ENCODE measurements around the gene APBA1. TPM values are rescaled to one million over a fixed set of nuclear protein-coding genes. Genes with fewer than 3 reads are reported as not detected.

APBA1 gene
- polyA plus RNA-seq, 5 donors, result 8.2 to 15.3 (median 11.8) TPM

DNA sequence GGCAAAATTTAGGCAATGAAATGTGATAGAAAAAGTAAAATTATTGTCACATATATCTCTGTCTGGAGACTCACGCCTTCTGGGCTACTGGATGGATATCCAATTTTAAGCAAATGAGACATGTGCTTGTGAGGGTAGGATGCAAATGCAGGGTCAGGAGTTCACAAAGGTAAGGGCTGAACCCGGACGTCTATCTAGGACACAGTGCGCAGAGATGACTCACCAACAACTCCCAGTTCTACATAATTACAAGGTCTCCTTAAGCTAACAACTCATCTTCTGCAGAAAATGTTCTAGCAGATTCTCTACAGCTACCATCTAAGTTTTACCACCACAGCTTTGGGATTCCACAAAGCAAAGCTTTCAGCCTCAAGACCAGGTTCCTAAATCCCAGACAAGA lies 186.7 kb downstream of the APBA1 start:
- DNase-seq, result no peak

DNA sequence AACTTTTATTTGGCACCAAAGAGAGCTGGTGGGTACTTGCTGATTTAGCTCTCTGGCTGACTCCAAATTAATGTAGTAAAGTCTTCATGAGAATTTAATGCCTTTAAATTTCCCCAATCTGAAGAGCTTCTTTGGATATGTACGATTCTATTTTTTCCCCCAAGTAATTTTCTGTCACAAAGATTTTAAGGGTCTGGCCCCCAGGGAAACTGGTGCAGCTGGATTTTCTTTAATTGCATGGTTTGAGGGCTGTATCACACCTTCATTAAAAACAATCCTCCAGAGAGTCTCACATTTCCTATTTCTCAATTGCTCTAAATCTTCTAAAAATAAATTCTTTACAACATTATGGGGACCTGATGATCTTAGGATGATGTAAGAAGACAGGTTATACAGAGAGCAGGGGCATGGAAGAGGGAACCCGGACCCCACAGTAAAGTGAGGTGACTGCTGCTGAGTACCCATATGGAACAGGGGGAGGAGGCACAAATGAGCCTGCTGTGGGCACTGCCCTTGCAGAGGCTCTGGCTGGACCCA lies 188.2 kb downstream of the APBA1 start:
- DNase-seq, result no peak

DNA sequence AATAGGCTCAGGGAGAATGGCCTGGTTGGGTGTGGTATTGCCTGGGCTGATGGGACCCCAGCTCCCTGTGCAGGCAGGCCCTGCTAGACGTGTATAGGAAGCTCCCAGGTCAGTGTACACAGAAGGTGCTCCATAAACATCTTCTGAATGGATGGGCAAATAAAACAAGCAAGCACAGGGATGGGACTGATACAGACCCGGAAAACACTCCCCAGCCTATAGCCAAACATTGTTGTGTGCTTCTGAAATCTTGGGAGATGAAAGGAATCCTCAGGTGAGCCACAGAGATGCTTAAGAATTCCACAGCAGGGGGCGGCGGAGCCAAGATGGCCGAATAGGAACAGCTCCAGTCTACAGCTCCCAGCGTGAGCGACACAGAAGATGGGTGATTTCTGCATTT lies 195.4 kb downstream of the APBA1 start:
- no peak for DNase-seq

DNA sequence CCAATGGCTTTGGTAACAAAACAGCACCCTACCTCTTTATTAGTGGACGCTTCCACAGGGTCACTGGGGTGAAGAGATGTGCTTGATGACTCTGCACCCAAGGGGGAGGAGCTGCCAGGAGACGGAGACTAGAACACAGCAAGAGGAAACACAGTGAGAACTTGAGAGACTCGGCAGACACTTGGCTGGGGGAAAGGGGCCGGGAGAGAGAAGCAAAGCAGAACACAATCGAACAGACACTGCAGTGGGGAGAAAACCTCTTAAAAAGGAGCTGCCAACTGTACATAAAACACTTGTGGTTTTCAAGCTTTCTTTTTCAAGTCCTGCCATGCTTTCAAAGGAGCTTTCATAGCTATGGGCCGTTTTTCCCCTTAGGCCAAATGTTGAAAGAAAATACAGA lies 196.2 kb downstream of the APBA1 start:
- no peak for DNase-seq

DNA sequence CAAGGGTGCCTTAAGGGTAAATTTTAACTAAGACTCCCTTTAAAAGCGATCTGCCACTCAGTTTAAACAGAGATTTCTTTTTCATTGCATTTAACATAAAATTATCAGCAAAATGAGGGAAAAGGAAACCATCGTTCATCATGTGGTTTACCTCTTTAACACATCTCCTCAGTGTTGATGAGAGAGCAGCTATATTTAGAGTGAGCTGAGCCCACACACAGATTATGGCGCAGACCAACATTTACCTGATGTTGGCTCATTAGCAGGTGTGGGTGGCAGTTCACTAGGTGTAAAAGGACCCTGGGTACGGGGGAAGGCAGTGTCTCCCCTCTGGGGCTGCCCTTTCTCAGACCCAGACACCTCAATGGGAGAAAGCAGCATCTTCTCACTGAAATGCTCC lies 197.3 kb downstream of the APBA1 start:
- no peak for DNase-seq

- DNase-seq, result no peak
These were observed 200.0 kb downstream of the APBA1 start for GRCh38 chr9:69472101-69472620.

- no peak for DNase-seq
These were observed 200.7 kb downstream of the APBA1 start for GRCh38 chr9:69471433-69471832.

- no peak for DNase-seq
These were observed 201.8 kb downstream of the APBA1 start for GRCh38 chr9:69470186-69470977.

- DNase-seq, result no peak
These were observed 203.0 kb downstream of the APBA1 start for GRCh38 chr9:69469136-69469535.

DNA sequence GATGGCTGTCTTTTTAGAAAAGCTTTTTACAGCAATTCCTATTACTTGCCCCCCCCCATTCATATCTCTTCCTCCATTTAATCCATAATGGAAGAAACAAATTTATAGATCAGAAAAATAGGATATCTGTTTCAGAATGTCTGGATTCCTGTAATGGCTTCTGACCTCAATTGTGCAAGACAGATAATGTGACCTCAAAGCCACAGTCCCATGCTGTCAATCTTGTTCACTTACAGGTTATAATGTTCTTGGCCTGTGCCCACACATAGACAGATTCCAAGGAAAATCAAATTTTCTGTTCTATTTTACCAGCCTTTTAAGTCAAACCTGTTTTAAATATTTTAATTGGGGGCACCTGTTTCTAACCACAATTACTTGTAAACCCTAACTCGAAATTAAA lies 203.8 kb downstream of the APBA1 start:
- no peak for DNase-seq

DNA sequence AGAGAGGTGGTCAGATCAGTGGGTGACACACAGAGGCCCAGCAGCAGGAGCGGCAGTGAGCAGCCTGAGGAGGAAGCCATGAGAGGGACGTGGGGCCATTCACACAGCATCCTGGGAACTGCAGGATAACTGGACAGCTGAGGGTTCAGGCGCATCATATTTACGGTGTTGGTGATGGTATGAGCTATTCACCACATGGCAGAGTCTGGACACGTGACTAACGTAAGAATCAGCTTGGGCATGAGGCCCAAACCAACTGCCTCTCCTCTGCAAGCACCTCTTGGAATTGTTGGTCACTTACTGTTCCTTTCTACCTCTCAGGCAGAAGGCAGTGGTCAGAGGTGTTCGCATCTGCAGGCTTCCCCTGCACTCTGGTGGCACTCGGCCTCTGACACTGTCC lies 206.0 kb downstream of the APBA1 start:
- no peak for DNase-seq

DNA sequence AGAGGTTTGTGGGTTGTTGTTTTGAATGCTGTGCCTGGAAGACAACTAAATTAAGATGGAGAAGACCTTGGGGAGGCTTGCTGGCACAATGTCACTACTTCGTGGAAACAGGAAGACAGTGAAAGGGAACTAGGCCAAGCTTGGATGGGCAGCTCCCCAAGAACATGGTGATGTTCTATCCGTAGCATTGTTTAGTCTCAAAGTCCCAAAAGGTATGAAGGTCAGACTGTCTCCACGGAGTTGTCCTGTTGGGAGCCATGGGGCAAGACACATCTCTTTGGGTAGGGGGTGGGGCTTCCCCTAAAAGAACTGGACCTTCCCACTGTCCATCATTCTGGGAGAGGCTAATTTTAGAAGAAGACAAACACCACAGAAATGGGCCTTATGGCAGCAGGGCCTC lies 206.7 kb downstream of the APBA1 start:
- no peak for DNase-seq

GRCh38 chr9:69463497-69464068 lies 208.6 kb downstream of the APBA1 start:
- DNase-seq, result no peak

DNA sequence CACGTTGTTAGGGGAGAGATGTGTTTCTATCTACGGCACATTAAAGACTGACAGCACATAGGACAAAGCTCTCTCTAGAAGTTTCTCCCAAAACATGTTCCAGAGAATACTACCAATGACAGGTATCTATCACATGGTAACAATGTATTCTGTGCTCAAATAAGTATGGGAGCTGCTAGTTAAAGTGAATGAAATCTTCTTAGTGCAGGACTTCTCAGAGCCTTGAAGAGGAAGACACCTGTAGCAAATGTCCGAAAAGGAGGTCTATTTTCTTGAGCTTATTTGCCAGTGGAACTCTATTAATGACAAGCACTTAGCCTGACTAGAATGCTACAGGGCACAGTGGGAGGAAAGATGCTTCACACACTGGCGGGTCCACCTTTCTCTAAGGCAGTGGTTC lies 209.8 kb downstream of the APBA1 start:
- no peak for DNase-seq

GRCh38 chr9:69461103-69461887 lies 210.9 kb downstream of the APBA1 start:
- no peak for DNase-seq

DNA sequence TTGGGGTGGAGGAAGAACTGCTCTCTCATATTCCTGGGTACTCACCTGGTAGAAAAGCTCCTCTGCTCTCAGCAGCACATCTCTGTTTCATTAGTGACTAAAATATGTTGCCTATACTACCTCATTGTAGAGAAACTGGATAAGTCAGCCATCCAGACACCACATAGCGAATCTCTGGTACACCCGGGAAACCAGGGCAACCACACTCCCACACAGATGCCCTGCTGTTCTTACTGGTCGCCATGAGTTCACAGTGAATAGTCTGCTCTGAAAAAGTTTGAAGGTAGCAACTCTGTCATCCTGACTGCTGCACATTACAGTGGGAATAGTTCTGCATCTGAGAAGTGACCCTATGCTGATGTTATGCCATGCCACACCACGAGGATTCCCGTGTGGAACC lies 212.2 kb downstream of the APBA1 start:
- no peak for DNase-seq

- DNase-seq, result no peak
These were observed 214.0 kb downstream of the APBA1 start for GRCh38 chr9:69458176-69458575.

- DNase-seq, result no peak
These were observed 216.0 kb downstream of the APBA1 start for GRCh38 chr9:69456201-69456600.

GRCh38 chr9:69455311-69455710 lies 216.9 kb downstream of the APBA1 start:
- no peak for DNase-seq

DNA sequence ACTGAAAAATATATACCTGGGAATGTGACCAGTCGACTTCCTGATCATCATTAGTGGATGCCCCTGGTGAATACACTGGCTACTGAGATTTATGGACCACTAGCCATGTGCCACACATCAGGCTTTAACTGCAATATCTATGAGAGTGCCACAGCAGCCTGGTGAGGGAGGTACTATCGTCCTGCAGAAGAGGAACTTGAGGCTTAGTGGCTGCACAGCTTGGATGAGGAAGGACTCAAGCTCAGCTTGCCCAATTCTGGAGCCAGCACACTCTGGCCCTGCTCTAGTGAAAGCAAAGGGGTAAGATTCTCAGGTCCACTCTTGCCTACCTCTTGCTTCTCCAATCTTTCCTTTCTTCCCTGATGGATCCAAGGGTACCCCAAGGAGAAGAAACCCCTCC lies 217.8 kb downstream of the APBA1 start:
- no peak for DNase-seq

- DNase-seq, result no peak
These were observed 218.4 kb downstream of the APBA1 start for GRCh38 chr9:69453746-69454145.

- no peak for DNase-seq
These were observed 219.9 kb downstream of the APBA1 start for GRCh38 chr9:69452110-69452782.
